GM19240 (cell line): Measurements from ENCODE around the gene MUC5AC.
"Not testable (repeated sequence)": the region's sequence is repeated elsewhere in the genome, so short reads cannot be mapped to it uniquely, and the experiment has no call there.

Source experiments
- DNase-seq: peaks from one replicate; pipeline ENCODE4 v3.0.0; 2011; ENCODE audit warnings: low spot score; ENCODE audit not compliant: insufficient read length

MUC5AC gene

DNA sequence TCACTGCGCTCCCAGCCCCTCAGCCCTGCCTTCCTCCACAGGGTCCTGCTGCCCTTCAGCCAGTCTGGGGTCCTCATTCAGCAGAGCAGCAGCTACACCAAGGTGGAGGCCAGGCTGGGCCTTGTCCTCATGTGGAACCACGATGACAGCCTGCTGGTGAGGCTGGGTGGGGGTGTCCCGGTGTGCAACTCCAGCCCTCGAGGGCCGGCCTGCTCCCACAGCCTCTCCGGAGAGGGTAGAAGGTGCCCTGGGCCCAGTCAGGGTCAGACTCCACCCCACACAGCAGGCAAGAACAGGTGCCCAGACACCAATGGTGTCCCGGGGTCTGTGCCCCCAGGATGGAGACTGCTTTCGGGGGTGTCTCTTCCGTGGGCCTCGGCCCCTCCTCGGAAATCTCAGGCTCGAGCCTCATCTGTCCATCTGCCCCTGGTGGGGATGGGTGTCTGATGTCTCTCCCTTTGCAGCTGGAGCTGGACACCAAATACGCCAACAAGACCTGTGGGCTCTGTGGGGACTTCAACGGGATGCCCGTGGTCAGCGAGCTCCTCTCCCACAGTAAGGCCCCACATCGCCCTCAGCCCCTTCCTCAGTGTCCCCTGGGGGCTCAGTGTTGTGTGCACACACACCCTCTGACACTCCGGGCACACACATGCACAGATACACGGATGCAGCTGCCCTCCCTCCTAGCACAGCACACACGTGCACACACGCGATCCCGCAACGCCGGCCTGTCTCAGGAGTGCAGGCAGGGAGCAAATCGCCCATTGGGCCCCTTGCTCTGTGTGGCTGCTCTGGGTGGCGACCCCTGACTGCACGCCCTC is 4.9 kb downstream of the MUC5AC start:
- DNase-seq: no peak

DNA sequence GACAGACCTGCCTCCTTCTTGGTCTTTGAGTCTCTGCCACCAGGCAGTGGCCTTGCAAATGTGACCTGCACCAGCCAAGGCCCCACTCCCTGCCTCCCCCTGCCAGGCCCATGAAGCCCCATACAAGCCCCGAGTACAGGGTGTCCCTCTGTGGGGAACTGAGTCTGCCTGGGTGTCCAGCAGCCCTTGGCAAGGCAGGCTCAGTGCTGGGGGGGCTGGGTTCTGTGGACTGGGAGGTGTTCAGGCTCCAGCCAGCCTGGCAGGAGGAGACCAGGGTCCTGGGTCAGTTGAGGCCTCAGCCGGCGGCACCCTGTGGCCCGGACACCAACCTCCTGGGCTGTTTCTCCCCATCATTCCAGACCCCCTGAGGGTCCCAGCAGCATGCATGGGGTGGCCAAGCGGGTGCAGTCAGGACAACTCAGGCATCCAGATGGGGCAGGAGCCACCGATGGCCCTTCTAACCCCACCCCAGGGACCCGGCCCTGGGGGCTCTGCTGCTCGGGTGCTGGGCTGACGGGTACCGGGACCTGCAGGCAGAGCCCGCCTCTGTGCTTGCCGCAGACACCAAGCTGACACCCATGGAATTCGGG is 5.7 kb downstream of the MUC5AC start:
- no peak for DNase-seq

DNA sequence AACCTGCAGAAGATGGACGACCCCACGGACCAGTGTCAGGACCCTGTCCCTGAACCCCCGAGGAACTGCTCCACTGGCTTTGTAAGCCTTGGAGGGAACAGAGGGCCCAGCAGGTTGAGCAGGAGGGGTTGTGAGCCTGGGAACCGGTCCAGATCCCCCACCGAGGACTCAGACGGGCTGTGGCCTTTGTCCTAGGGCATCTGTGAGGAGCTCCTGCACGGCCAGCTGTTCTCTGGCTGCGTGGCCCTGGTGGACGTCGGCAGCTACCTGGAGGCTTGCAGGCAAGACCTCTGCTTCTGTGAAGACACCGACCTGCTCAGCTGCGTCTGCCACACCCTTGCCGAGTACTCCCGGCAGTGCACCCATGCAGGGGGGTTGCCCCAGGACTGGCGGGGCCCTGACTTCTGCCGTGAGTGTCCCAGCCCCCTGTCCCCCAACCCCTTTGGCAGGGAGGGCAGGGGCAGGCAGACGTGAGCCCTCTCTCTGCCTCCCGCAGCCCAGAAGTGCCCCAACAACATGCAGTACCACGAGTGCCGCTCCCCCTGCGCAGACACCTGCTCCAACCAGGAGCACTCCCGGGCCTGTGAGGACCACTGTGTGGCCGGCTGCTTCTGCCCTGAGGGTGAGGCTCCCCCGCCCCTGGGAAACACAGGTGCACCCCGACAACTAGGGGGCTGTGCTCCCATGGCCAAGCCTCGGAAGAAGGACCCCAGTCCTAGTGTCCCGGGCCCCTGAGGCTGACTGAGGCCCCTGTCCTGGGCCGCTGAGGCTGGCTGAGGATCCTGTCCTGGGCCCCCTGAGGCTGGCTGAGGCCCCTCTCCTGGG is 6.4 kb downstream of the MUC5AC start:
- DNase-seq: no peak

DNA sequence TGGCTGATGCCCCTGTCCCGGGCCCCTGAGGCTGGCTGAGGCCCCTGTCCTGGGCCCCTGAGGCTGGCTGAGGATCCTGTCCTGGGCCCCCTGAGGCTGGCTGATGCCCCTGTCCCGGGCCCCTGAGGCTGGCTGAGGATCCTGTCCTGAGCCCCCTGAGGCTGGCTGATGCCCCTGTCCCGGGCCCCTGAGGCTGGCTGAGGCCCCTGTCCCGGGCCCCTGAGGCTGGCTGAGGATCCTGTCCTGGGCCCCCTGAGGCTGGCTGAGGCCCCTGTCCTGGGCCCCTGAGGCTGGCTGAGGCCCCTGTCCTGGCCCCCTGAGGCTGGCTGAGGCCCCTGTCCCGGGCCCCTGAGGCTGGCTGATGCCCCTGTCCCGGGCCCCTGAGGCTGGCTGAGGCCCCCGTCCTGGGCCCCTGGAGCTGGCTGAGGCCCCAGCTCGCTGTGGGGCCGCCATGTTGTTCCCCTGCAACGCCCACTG is 7.1 kb downstream of the MUC5AC start:
- DNase-seq: not testable (repeated sequence)

DNA sequence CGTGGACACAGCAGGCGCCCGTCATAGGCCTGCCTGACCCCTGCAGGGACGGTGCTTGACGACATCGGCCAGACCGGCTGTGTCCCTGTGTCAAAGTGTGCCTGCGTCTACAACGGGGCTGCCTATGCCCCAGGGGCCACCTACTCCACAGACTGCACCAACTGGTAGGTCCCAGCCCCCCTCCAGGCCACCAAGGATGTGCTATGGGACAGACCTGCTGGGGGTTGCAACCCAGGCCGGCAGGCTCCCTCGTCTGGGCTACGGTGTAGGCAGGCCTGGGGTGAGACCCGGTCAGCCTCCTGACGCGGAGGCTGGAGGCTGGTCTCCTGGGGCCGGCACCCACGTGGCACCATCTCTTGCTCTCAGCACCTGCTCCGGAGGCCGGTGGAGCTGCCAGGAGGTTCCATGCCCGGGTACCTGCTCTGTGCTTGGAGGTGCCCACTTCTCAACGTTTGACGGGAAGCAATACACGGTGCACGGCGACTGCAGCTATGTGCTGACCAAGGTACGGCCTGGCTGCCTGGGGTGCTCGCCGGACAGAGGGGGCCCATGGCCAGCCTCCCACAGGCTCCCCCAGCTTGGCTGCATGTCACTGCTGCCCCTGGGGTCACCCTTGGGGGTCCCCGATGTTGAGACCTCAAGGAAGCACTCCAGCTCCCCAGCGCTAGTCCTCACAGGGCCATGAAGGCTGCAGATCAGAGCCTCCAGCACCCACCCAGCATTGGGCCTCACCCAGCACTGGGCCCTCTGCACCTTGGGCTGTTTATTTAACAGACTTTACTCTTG is 7.7 kb downstream of the MUC5AC start:
- DNase-seq: no peak

DNA sequence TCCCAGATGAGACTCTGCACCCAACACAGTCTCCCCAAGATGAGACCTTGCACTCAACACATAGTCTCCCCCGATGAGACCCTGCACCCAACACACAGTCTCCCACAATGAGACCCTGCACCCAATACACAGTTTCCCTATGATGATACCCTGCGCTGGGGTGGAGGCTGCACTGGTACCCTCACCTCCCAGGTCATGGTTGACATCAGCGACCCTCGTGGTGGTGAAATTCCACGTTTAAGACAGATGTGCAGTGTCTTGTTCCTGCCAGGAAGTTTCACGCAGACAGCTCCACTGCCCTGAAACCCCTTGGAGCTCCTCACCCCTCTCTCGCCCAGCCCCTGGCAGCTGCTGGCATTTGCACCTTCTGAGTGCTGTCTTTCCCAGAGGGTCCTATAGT is 9.5 kb downstream of the MUC5AC start:
- no peak for DNase-seq

DNA sequence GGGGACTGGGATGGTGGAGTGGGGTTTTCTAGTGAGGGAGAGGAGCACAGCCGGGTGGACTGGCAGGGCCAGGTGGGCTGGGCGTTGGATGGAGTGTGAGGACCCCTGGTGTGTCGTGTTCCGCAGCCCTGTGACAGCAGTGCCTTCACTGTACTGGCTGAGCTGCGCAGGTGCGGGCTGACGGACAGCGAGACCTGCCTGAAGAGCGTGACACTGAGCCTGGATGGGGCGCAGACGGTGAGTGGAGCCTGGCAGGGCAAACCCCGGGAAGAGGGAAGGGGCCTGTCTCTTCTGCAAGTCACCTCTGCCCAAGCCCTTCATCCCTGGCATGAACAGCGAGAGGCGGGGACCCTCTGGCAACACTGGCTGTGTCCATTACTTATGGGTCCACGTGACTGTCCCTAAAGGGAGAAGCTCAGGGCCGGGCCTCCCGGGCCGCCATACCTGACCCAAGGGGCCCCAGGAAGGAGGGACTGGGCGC is 10.0 kb downstream of the MUC5AC start:
- no peak for DNase-seq

DNA sequence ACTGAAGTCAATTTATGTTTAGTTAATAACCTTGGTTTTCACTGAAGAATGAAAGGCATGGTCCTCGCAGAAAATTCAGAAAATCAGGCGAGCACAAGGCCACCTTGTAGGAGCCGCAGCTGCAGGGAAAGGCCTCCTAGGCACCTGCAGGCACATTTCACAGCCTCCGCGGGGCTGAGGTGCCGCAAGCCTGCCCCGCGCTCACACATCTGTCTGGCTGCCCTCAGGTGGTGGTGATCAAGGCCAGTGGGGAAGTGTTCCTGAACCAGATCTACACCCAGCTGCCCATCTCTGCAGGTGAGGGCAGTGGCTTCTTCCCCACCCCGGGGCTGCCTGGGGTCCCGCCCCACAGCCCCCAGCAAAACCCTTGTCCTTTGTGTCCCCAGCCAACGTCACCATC is 10.5 kb downstream of the MUC5AC start:
- DNase-seq: no peak

DNA sequence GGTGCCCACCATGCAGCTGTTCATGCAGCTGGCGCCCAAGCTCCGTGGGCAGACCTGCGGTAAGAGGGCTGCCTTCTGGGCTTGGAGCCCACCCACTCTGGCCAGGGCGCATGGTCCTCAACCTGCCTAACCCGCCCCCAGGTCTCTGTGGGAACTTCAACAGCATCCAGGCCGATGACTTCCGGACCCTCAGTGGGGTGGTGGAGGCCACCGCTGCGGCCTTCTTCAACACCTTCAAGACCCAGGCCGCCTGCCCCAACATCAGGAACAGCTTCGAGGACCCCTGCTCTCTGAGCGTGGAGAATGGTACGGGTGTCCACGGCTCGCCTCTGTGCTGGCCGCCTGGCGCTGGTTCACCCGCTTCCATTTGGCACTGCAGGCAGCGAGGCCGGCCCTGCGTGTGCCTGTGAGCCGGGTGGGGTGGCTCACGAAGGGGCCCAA is 11.0 kb downstream of the MUC5AC start:
- DNase-seq: no peak

DNA sequence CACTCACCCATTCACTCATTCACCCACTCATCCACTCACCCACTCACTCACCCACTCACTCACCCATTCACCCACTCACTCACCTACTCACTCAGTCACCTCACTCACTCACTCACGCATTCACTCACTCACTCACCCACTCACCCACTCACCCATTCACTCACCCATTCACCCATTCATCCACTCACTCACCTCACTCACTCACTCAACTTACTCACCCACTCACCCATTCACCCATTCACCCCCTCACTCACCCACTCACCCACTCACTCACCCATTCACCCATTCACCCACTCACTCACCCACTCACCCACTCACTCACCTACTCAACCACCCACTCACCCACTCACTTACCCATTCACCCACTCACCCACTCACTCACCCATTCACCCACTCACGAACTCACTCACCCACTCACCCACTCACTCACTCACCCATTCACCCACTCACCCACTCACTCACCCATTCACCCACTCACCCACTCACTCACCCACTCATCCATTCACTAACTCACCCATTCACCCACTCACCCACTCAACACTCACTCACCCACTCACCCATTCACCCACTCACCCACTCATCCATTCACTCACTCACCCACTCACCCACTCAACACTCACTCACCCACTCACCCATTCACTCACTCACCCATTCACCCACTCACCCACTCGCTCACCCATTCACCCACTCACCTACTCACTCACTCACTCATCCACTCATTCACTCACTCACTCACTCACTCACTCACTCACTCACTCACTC is 13.7 kb downstream of the MUC5AC start:
- DNase-seq: no peak

DNA sequence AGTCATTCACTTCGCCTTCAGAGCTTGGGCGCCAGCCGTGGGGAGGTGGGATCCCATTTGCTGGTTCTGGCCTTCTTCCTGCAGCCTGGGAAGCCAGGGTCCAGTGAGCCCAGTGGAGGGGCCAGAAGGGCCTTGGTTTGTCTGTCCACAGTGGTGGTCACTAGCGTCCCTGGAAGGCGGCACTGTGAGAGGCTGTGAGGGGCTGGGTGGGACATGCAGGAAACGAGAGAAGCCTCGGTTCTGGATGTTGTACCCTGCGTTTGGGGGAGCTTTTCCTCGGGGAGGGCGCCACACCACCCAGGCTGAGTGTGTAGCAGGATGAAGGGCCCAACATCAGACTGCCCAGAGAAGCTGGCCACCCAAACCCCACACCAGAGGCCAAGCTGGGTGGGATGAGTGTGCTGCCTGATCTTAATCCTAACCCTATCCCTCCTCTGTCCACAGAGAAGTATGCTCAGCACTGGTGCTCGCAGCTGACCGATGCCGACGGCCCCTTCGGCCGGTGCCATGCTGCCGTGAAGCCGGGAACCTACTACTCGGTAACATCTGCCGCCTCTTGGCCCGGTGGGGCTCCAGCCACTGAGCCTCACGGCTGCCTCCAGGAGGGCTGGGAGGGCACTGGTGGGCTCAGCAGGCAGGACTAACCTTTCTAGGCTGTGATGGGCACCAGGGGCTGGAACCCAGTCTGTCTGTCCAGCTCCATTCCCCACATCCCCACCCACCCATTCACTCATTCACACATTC is 14.4 kb downstream of the MUC5AC start:
- DNase-seq: no peak

DNA sequence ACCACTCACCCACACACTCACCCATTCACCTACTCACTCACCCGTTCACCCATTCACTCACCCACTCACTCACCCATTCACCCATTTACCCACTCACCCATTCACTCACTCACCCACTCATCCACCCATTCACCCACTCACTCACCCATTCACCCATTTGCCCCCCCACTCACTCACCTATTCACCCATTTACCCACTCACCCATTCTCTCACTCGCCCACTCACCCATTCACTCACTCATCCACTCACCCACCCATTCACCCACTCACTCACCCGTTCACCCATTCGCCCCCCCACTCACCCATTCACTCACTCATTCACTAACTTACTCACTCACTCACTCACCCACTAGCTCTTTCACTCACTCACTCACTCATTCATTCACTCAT is 15.0 kb downstream of the MUC5AC start:
- no peak for DNase-seq

DNA sequence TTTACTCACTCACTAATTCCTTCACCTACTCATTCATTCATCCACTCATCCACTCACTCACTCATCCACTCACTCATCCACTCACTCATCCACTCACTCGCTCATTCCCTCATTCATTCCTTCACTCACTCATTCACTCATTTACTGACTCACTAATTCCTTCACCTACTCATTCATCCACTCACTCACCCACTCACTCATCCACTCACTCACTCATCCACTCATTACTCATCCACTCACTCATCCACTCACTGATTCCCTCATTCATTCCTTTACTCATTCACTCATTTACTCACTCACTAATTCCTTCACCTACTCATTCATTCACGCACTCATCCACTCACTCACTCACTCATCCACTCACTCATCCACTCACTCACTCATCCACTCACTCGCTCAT is 15.6 kb downstream of the MUC5AC start:
- not testable (repeated sequence) for DNase-seq

DNA sequence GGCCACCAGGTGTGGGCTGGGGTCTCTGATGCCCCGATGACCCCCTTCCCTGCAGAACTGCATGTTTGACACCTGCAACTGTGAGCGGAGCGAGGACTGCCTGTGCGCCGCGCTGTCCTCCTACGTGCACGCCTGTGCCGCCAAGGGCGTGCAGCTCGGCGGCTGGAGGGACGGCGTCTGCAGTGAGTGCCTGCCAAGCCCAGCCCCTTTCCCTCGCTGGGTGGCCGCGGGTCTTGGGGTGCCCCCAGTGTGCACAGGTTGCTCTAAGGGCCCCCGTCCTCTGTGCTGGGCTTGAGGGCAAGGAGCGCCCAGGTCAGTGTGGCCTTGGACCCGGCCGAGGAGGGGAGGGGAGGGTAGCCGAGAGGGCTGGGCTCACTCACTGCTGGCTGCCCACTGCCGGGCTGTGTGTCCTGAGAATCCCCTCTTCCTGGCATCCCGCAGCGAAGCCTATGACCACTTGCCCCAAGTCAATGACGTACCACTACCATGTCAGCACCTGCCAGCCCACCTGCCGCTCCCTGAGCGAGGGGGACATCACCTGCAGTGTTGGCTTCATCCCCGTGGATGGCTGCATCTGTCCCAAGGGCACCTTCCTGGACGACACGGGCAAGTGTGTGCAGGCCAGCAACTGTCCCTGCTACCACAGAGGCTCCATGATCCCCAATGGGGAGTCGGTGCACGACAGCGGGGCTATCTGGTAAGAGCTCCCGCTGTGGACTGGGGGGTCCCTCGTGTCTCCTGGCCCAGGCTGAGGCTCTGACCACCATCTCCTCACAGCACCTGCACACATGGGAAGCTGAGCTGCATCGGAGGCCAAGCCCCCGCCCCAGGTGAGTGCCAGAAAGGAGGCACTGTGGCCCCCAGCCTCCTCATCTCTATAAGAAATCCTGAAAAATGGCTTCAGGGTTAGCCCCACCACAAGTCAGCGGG is 17.0 kb downstream of the MUC5AC start:
- DNase-seq: no peak

DNA sequence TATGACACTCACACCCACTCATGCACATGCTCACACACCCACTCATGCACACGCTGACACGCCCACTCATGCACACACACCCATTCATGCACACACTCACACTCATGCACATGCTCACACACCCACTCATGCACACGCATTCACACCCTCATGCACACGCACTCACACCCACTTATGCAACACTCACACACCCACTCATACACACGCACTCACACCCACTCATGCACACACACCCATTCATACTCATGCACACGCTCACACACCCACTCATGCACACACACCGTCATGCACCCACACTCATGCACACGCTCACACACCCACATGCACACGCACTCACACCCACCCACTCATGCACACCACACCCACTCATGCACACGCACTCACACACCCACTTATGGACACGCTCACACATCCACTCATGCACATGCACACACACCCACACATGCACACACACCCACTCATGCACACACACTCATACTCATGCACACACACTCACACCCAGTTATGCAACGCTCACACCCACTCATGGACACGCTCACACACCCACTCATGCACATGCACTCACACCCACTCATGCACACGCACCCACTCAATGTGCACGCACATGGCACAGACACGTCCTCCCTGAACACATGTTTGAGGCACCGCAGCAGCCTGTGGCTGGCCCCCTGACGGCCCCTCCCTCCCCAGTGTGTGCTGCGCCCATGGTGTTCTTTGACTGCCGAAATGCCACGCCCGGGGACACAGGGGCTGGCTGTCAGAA is 17.9 kb downstream of the MUC5AC start:
- DNase-seq: no peak

DNA sequence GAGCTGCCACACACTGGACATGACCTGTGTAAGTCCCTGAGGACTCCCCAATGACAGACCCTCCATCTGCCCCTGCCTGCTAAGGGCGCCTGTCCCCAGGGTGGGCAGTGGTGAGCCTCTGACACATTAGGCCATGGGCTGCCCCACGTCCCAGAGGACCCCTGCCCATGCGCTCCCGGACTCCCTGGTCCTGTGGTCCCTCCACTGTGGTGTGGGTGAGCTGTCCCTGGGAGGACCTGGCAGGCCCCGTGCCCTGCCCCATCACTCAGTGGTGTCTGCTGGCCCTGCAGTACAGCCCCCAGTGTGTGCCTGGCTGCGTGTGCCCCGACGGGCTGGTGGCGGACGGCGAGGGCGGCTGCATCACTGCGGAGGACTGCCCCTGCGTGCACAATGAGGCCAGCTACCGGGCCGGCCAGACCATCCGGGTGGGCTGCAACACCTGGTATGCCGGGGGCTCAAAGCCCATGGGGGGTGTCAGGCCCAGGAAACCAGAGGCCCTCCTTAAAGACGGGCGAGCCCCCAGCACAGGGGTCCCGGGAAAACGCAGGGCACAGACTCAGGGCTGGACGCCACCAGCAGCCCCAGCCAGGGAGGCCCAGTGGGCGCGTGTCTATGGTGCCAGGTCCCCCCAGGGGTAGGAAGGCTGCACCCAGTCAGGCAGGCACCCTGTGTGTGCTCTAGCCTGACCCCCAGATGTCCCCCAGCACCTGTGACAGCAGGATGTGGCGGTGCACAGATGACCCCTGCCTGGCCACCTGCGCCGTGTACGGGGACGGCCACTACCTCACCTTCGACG is 18.7 kb downstream of the MUC5AC start:
- no peak for DNase-seq
